GM15510 (cell line): Measurements from ENCODE around the gene VASP.

Source experiments
- POLR2A ChIP-seq: IDR thresholded peaks from 3 replicates; pipeline ENCODE4 v1.6.1; 2011; ENCODE audit warnings: borderline replicate concordance; ENCODE audit not compliant: insufficient read length; ENCODE audit errors: extremely low read depth

VASP gene

GRCh38 chr19:45528744-45529419, 21.6 kb downstream of the VASP start:
- no peak for TF ChIP-seq POLR2A

GRCh38 chr19:45529420-45529785, 22.1 kb downstream of the VASP start:
- no peak for TF ChIP-seq POLR2A

GRCh38 chr19:45531349-45531748, 24.1 kb downstream of the VASP start:
- TF ChIP-seq POLR2A: no peak

- no peak for TF ChIP-seq POLR2A
Observed at GRCh38 chr19:45539459-45539858, 32.2 kb downstream of the VASP start.

- no peak for TF ChIP-seq POLR2A
Observed at GRCh38 chr19:45542234-45542668, 35.0 kb downstream of the VASP start.

- no peak for TF ChIP-seq POLR2A
Observed at GRCh38 chr19:45547211-45547770, 40.0 kb downstream of the VASP start.

- TF ChIP-seq POLR2A: no peak
Observed at GRCh38 chr19:45547965-45548609, 40.8 kb downstream of the VASP start.

GRCh38 chr19:45553464-45553863, 46.2 kb downstream of the VASP start:
- no peak for TF ChIP-seq POLR2A

- TF ChIP-seq POLR2A: no peak
Observed at GRCh38 chr19:45554481-45554880, 47.2 kb downstream of the VASP start.

- TF ChIP-seq POLR2A: no peak
Observed at GRCh38 chr19:45556835-45557234, 49.6 kb downstream of the VASP start.

- no peak for TF ChIP-seq POLR2A
Observed at GRCh38 chr19:45558399-45558878, 51.2 kb downstream of the VASP start.

GRCh38 chr19:45560038-45560437, 52.8 kb downstream of the VASP start:
- TF ChIP-seq POLR2A: no peak

GRCh38 chr19:45560686-45561085, 53.4 kb downstream of the VASP start:
- no peak for TF ChIP-seq POLR2A

- no peak for TF ChIP-seq POLR2A
Observed at GRCh38 chr19:45564131-45564780, 57.0 kb downstream of the VASP start.

- no peak for TF ChIP-seq POLR2A
Observed at GRCh38 chr19:45567609-45568008, 60.3 kb downstream of the VASP start.

GRCh38 chr19:45568732-45569131, 61.5 kb downstream of the VASP start:
- no peak for TF ChIP-seq POLR2A

- TF ChIP-seq POLR2A: no peak
Observed at GRCh38 chr19:45569619-45570421, 62.5 kb downstream of the VASP start.
